Smooth muscle cell (in vitro differentiated cells): Measurements from ENCODE around the gene STARD13. TPM values are rescaled to one million over a fixed set of nuclear protein-coding genes. Genes with fewer than 3 reads are reported as not detected.

Experiments used
- DNase-seq: peaks from one replicate; lab custom pipeline; 2025; ENCODE audit not compliant: unreplicated experiment; lab: John Stamatoyannopoulos, UW
- H2AFZ ChIP-seq: fragments of 200-600 bp; sonication (generic); 2 replicates; pipeline ENCODE4 v1.6.0; 2016; ENCODE audit warnings: antibody characterized with exemption, low read depth, mild to moderate bottlenecking
- H3F3A ChIP-seq: fragments of 200-600 bp; sonication (generic); 2 replicates; pipeline ENCODE4 v1.6.0; 2017; ENCODE audit warnings: antibody characterized with exemption, low read depth
- H3K27ac ChIP-seq: fragments of 200-600 bp; sonication (generic); 2 replicates; pipeline ENCODE4 v1.5.1; 2016; ENCODE audit warnings: low read depth, mild to moderate bottlenecking
- H3K27me3 ChIP-seq: fragments of 200-600 bp; sonication (generic); 2 replicates; pipeline ENCODE4 v1.6.1; 2016; ENCODE audit warnings: low read depth, mild to moderate bottlenecking
- H3K36me3 ChIP-seq: fragments of 200-600 bp; sonication (generic); 2 replicates; pipeline ENCODE4 v1.5.1; 2016; ENCODE audit warnings: low read depth
- H3K4me1 ChIP-seq: fragments of 200-600 bp; sonication (generic); 2 replicates; pipeline ENCODE4 v1.5.1; 2016; ENCODE audit warnings: low read depth
- H3K4me2 ChIP-seq: fragments of 200-600 bp; sonication (generic); 2 replicates; pipeline ENCODE4 v1.6.0; 2016; ENCODE audit warnings: mild to moderate bottlenecking
- H3K4me3 ChIP-seq: fragments of 200-600 bp; sonication (generic); 2 replicates; pipeline ENCODE4 v1.5.1; 2016; ENCODE audit warnings: mild to moderate bottlenecking
- H3K79me2 ChIP-seq: fragments of 200-600 bp; sonication (generic); 2 replicates; pipeline ENCODE4 v1.6.0; 2016; ENCODE audit warnings: low read depth, mild to moderate bottlenecking
- H3K9ac ChIP-seq: fragments of 200-600 bp; sonication (generic); 2 replicates; pipeline ENCODE4 v1.6.0; 2016; ENCODE audit warnings: low read depth
- H3K9me3 ChIP-seq: fragments of 200-600 bp; sonication (generic); replicated peaks from 2 replicates; pipeline ENCODE4 v1.5.1; 2016; ENCODE audit warnings: low read depth
- H4K20me1 ChIP-seq: fragments of 200-600 bp; sonication (generic); 2 replicates; pipeline ENCODE4 v1.6.0; 2016; ENCODE audit warnings: low read depth
- CTCF ChIP-seq: fragments of 200-600 bp; sonication (generic); IDR thresholded peaks from 2 replicates; pipeline ENCODE4 v1.5.1; 2017; ENCODE audit warnings: borderline replicate concordance, mild to moderate bottlenecking, antibody characterized with exemption; ENCODE audit not compliant: insufficient read depth, poor library complexity, severe bottlenecking
- WGBS: methylation state at CpG from one replicate; pipeline ENCODE4 v1.1.7; 2016; ENCODE audit warnings: low lambda C conversion rate; 5-methylcytosine and 5-hydroxymethylcytosine counted together
- polyA plus RNA-seq: library from polyadenylated mRNA; unstranded; fragments of >200 nt; fragmentation: Nextera tagmentation; extraction: Ambion mirVana; gene quantifications from 2 replicates; pipeline ENCODE4 v1.2.1, GENCODE V29; 2016
- total RNA-seq: library from RNA; depleted of rRNA; stranded (reverse); fragments of >200 nt; gene quantifications from 2 replicates; pipeline ENCODE4 v1.2.3, GENCODE V29; 2014

STARD13 gene
- total and polyA plus RNA-seq, 2 experiments from 2014 or later: 12.4 to 18.8 TPM

GRCh38 chr13:33230178-33230881, 55.2 kb downstream of the STARD13 start:
- H3K79me2 ChIP-seq: peaks cover 22% of the 10 kb centered on the region
- WGBS: 57% methylated on average over 6 of the region's 6 CpGs
- H3K4me2 ChIP-seq: peak overlapping the region; percentile 52
- H3F3A ChIP-seq: peaks cover 20% of the 10 kb centered on the region
- no peak overlapping the region for H3K4me3 ChIP-seq
- H3K9me3 ChIP-seq: no peaks in the 10 kb centered on the region
- peak overlapping the region; percentile 69 for H3K27ac ChIP-seq
- peaks cover 21% of the 10 kb centered on the region for H3K4me1 ChIP-seq
- no peak for TF ChIP-seq CTCF
- no peaks in the 10 kb centered on the region for H3K36me3 ChIP-seq
- peak overlapping the region; percentile 40 for H3K9ac ChIP-seq
- no peak overlapping the region for H2AFZ ChIP-seq
- no peak for DNase-seq
- no peaks in the 10 kb centered on the region for H3K27me3 ChIP-seq
- H4K20me1 ChIP-seq: no peaks in the 10 kb centered on the region

GRCh38 chr13:33229446-33230177, 55.9 kb downstream of the STARD13 start:
- TF ChIP-seq CTCF: no peak
- H3K4me1 ChIP-seq: peaks cover 21% of the 10 kb centered on the region
- H3K9me3 ChIP-seq: no peaks in the 10 kb centered on the region
- 56% methylated on average over 10 of the region's 10 CpGs for WGBS
- peak overlapping the region; percentile 69 for H3K27ac ChIP-seq
- peak overlapping the region; percentile 40 for H3K9ac ChIP-seq
- H3K27me3 ChIP-seq: no peaks in the 10 kb centered on the region
- peaks cover 24% of the 10 kb centered on the region for H3K79me2 ChIP-seq
- DNase-seq: no peak
- H3K4me2 ChIP-seq: peak overlapping the region; percentile 52
- no peak overlapping the region for H3K4me3 ChIP-seq
- no peak overlapping the region for H2AFZ ChIP-seq
- no peaks in the 10 kb centered on the region for H3K36me3 ChIP-seq
- H3F3A ChIP-seq: peaks cover 20% of the 10 kb centered on the region
- H4K20me1 ChIP-seq: no peaks in the 10 kb centered on the region

GRCh38 chr13:33228648-33229445, 56.7 kb downstream of the STARD13 start:
- H4K20me1 ChIP-seq: no peaks in the 10 kb centered on the region
- H3F3A ChIP-seq: peaks cover 20% of the 10 kb centered on the region
- peak overlapping the region; percentile 69 for H3K27ac ChIP-seq
- no peaks in the 10 kb centered on the region for H3K36me3 ChIP-seq
- H3K9me3 ChIP-seq: no peaks in the 10 kb centered on the region
- peak overlapping the region; percentile 40 for H3K9ac ChIP-seq
- H3K79me2 ChIP-seq: peaks cover 30% of the 10 kb centered on the region
- peak overlapping the region; percentile 52 for H3K4me2 ChIP-seq
- H3K4me1 ChIP-seq: peaks cover 21% of the 10 kb centered on the region
- 25% methylated on average over 12 of the region's 12 CpGs for WGBS
- no peak for DNase-seq
- no peak overlapping the region for H2AFZ ChIP-seq
- peak; percentile 94 for TF ChIP-seq CTCF
- no peak overlapping the region for H3K4me3 ChIP-seq
- H3K27me3 ChIP-seq: no peaks in the 10 kb centered on the region
